IMR-90 (cell line): Measurements from ENCODE around the gene TRPM3. TPM values are rescaled to one million over a fixed set of nuclear protein-coding genes. Genes with fewer than 3 reads are reported as not detected.

Experiments used
- ATAC-seq: fragments of 200-7000 bp; cut with Tn5 transposase; 2 replicates; pipeline ENCODE4 v1.9.1; 2020; ENCODE audit warnings: low read depth, mild to moderate bottlenecking, moderate library complexity
- BruUV-seq: library from RNA; stranded (reverse); fragments of 400-500 nt; replicated peaks from 2 replicates; lab custom pipeline; 2021; lab: Mats Ljungman, UMichigan
- CTCF ChIA-PET: fragments of 300-600 bp; formaldehyde crosslinking; extraction: SDS; loops from one replicate; lab custom pipeline; 2021; ENCODE audit warnings: antibody characterized with exemption; lab: Yijun Ruan, JAX
- POLR2A ChIA-PET: fragments of 300-600 bp; sonication (Branson Sonifier 250); formaldehyde crosslinking; loops from one replicate; lab custom pipeline; 2022; ENCODE audit warnings: antibody characterized with exemption; ENCODE audit not compliant: unreplicated experiment; lab: Charles Lee
- DNase-seq: peaks from one replicate; pipeline ENCODE4 v3.0.0; 2013
- H2AFZ ChIP-seq: replicated peaks from 2 replicates; pipeline ENCODE3; 2013; ENCODE audit warnings: low read length, mild to moderate bottlenecking; ENCODE audit not compliant: poor library complexity
- H2AK5ac ChIP-seq: 2 replicates; pipeline ENCODE4 v1.6.1; 2013; ENCODE audit warnings: low read depth, low read length, inconsistent platforms
- H2AK9ac ChIP-seq: replicated peaks from 2 replicates; pipeline ENCODE3; 2013; ENCODE audit warnings: mild to moderate bottlenecking, low read depth, low read length, moderate library complexity; ENCODE audit not compliant: poor library complexity
- H2BK120ac ChIP-seq: 2 replicates; pipeline ENCODE4 v1.6.1; 2013; ENCODE audit warnings: low read depth, low read length, inconsistent platforms
- H2BK15ac ChIP-seq: 3 replicates; pipeline ENCODE4 v1.6.1; 2013; ENCODE audit warnings: low read depth, low read length, inconsistent platforms
- H2BK20ac ChIP-seq: 2 replicates; pipeline ENCODE4 v1.6.1; 2013; ENCODE audit warnings: low read depth, mild to moderate bottlenecking, inconsistent platforms, low read length, moderate library complexity
- H2BK5ac ChIP-seq: 2 replicates; pipeline ENCODE4 v1.6.1; 2013; ENCODE audit warnings: mild to moderate bottlenecking, low read depth, low read length, inconsistent platforms; ENCODE audit not compliant: poor library complexity, severe bottlenecking
- H3K14ac ChIP-seq: replicated peaks from 2 replicates; pipeline ENCODE4 v1.6.1; 2013; ENCODE audit warnings: low read depth, low read length, inconsistent platforms
- H3K18ac ChIP-seq: 2 replicates; pipeline ENCODE4 v1.6.1; 2013; ENCODE audit warnings: low read depth, low read length, control low read depth
- H3K23ac ChIP-seq: 2 replicates; pipeline ENCODE4 v1.6.1; 2013; ENCODE audit warnings: low read depth, low read length, inconsistent platforms
- H3K27ac ChIP-seq: 2 replicates; pipeline ENCODE4 v1.5.1; 2013; ENCODE audit warnings: mild to moderate bottlenecking, control low read depth, low read length; ENCODE audit not compliant: insufficient read depth
- H3K27me3 ChIP-seq: 2 replicates; pipeline ENCODE4 v1.6.1; 2013; ENCODE audit warnings: low read length; ENCODE audit not compliant: control insufficient read depth, insufficient read depth
- H3K36me3 ChIP-seq: 2 replicates; pipeline ENCODE4 v1.6.1; 2013; ENCODE audit warnings: low read length, mixed read lengths; ENCODE audit not compliant: control insufficient read depth, insufficient read depth
- H3K4ac ChIP-seq: 2 replicates; pipeline ENCODE4 v1.6.1; 2013; ENCODE audit warnings: low read depth, low read length, inconsistent platforms
- H3K4me1 ChIP-seq: 2 replicates; pipeline ENCODE4 v1.6.1; 2013; ENCODE audit warnings: low read length, mixed read lengths; ENCODE audit not compliant: control insufficient read depth, insufficient read depth
- H3K4me2 ChIP-seq: 2 replicates; pipeline ENCODE4 v1.6.1; 2013; ENCODE audit warnings: low read depth, mild to moderate bottlenecking, control low read depth, low read length, moderate library complexity
- H3K4me3 ChIP-seq: 2 replicates; pipeline ENCODE4 v1.5.1; 2013; ENCODE audit warnings: low read depth, mild to moderate bottlenecking, control low read depth, low read length, moderate library complexity; ENCODE audit not compliant: insufficient read depth
- H3K56ac ChIP-seq: 2 replicates; pipeline ENCODE4 v1.6.1; 2013; ENCODE audit warnings: low read length, inconsistent platforms; ENCODE audit not compliant: insufficient read depth; ENCODE audit errors: extremely low read depth
- H3K79me1 ChIP-seq, 2 experiments: 2 replicates each; pipeline ENCODE4 v1.6.1; 2013; ENCODE audit warnings: low read length in 2 of 2, inconsistent platforms in 1 of 2, low read depth in 1 of 2
- H3K9ac ChIP-seq: 2 replicates; pipeline ENCODE4 v1.6.1; 2013; ENCODE audit warnings: low read depth, low read length, control low read depth
- H3K9me1 ChIP-seq: 2 replicates; pipeline ENCODE4 v1.6.1; 2013; ENCODE audit warnings: low read length, inconsistent platforms; ENCODE audit not compliant: insufficient read depth
- H3K9me3 ChIP-seq: 2 replicates; pipeline ENCODE4 v1.6.1; 2013; ENCODE audit warnings: low read length; ENCODE audit not compliant: control insufficient read depth, insufficient read depth
- H4K20me1 ChIP-seq: 2 replicates; pipeline ENCODE4 v1.6.1; 2013; ENCODE audit warnings: low read length, inconsistent platforms; ENCODE audit not compliant: insufficient read depth
- H4K5ac ChIP-seq: 2 replicates; pipeline ENCODE4 v1.6.1; 2013; ENCODE audit warnings: mild to moderate bottlenecking, low read depth, low read length, control low read depth
- H4K8ac ChIP-seq, 2 experiments: 2 replicates each; pipeline ENCODE4 v1.6.1; 2013; ENCODE audit warnings: low read depth in 2 of 2, low read length in 2 of 2, control low read depth in 1 of 2, inconsistent platforms in 1 of 2
- H4K91ac ChIP-seq: 2 replicates; pipeline ENCODE4 v1.6.1; 2013; ENCODE audit warnings: low read depth, low read length, inconsistent platforms; ENCODE audit not compliant: insufficient read depth
- CHD1 ChIP-seq: IDR thresholded peaks from 2 replicates; pipeline ENCODE4 v1.6.1; 2012; ENCODE audit warnings: low read depth, low read length, improper control_type of control experiment
- POLR2A ChIP-seq: IDR thresholded peaks from 2 replicates; pipeline ENCODE4 v1.6.1; 2012; ENCODE audit warnings: mild to moderate bottlenecking, low read depth, low read length
- RCOR1 ChIP-seq: IDR thresholded peaks from 2 replicates; pipeline ENCODE4 v1.6.1; 2012; ENCODE audit warnings: mild to moderate bottlenecking, low read length, improper control_type of control experiment; ENCODE audit not compliant: insufficient replicate concordance
- RFX5 ChIP-seq: IDR thresholded peaks from 2 replicates; pipeline ENCODE4 v1.8.0; 2012; ENCODE audit warnings: low read depth, mild to moderate bottlenecking, low read length, moderate library complexity
- WGBS, 2 experiments: methylation state at CpG; one replicate each; pipeline versions ENCODE4 v1.1.5 to v1.1.7; 2013; ENCODE audit warnings: missing lambda C conversion rate in 2 of 2; ENCODE audit not compliant: insufficient read length in 1 of 2; ENCODE audit errors: extremely low coverage in 2 of 2; 5-methylcytosine and 5-hydroxymethylcytosine counted together
- dilution Hi-C: fragments of 300-500 bp; cut with HindIII; formaldehyde crosslinking; loops from one replicate; pipeline ENCODE4 v1.14.3; 2018; ENCODE audit warnings: low sequenced_read_pairs; ENCODE audit not compliant: unreplicated experiment
- in situ Hi-C: fragments of 300-500 bp; cut with MboI; formaldehyde crosslinking; loops from 3 replicates; pipeline ENCODE4 v1.14.3; 2019; ENCODE audit warnings: low sequenced_read_pairs, inconsistent platforms, mixed read lengths
- intact Hi-C: fragments of 100-400 bp; cut with micrococcal nuclease; formaldehyde crosslinking; loops from 2 replicates; pipeline ENCODE4 v1.10.0; 2022
- polyA plus RNA-seq, 3 experiments: library from polyadenylated mRNA; depleted of rRNA; stranded (reverse); fragments of >200 nt; gene quantifications; 2 replicates each; pipeline ENCODE4 v1.2.3, GENCODE V29; 2012; ENCODE audit warnings: low replicate concordance in 1 of 3
- total RNA-seq: library from RNA; depleted of rRNA; stranded (reverse); fragments of >200 nt; gene quantifications from 2 replicates; pipeline ENCODE4 v1.2.3, GENCODE V29; 2012

TRPM3 gene
- total and polyA plus RNA-seq, 2 of the 4 experiments (the other 2 are of a cell fraction), result not detected

DNA sequence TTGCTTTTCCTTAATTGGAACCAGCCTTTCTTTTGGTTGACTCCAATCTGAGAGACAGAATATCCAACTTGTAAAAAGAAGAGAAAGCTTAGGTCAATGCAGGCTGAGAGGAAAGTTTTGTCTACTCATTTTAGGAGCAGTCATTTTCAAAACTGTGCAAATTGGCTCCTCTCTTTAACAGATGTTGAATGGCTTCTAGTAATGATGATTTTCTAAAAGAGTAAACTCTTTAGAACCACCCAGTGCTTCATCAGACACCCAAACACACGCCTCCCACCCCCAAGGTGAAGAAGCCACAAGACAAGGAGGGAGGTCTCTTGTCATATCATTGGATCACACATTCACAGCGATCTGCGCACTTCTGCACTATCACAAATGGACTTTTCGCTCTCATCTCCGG lies 590.7 kb downstream of the TRPM3 start:
- no peak overlapping the region; the same call in 2 of the 3 replicates for H2BK15ac ChIP-seq
- ChIA-PET CTCF (no interaction called here), POLR2A (no interaction called here)
- no CpG with 5 or more reads among the region's 5 CpGs for WGBS, 2 experiments
- no peaks in the 10 kb centered on the region for H3K27me3 ChIP-seq
- H3K79me1 ChIP-seq, result no peaks in the 10 kb centered on the region
- intact Hi-C loops (no loop called here), in situ Hi-C loops (no loop called here), dilution Hi-C loops (no loop called here)
- no peak for TF ChIP-seq CHD1
- TF ChIP-seq RCOR1, result no peak
- no peak for TF ChIP-seq RFX5
- no peak for TF ChIP-seq POLR2A
- H3K4me1 ChIP-seq, result peaks cover 5% of the 10 kb centered on the region
- H3K23ac ChIP-seq, result no peak overlapping the region
- no peak overlapping the region for H2AFZ ChIP-seq
- no peak overlapping the region; the same call in 1 of the 2 replicates for H4K5ac ChIP-seq
- peak overlapping the region; percentile 62; the same call in 1 of the 2 replicates for H2AK5ac ChIP-seq
- H3K36me3 ChIP-seq, result no peaks in the 10 kb centered on the region
- H3K9me3 ChIP-seq, result no peaks in the 10 kb centered on the region
- H3K27ac ChIP-seq, result peak overlapping the region; percentile 53; the same call in 1 of the 2 replicates
- H3K56ac ChIP-seq, result no peak overlapping the region
- H2BK20ac ChIP-seq, result no peak overlapping the region
- no peak overlapping the region for H3K4me2 ChIP-seq
- H2AK9ac ChIP-seq, result no peak overlapping the region
- no TSS peak for BruUV-seq
- ATAC-seq (no peak), DNase-seq (no peak)
- H3K14ac ChIP-seq, result no peak overlapping the region; the same call in 1 of the 2 replicates
- peak overlapping the region; percentile 68; the same call in 1 of the 2 replicates for H2BK120ac ChIP-seq
- no peaks in the 10 kb centered on the region for H4K20me1 ChIP-seq
- H3K18ac ChIP-seq, result peak overlapping the region; percentile 45
- no peak overlapping the region for H4K91ac ChIP-seq
- H3K4me3 ChIP-seq, result no peak overlapping the region
- H3K9me1 ChIP-seq, result peaks cover 6% of the 10 kb centered on the region; the same call in 1 of the 2 replicates
- H4K8ac ChIP-seq, result peak overlapping the region in 1 of 2 experiments; percentile 57; a peak in 1 of 4 replicates
- 0 out of 2 replicates have a peak overlapping the region, but pooled peaks have one; percentile 57 for H3K4ac ChIP-seq
- no peak overlapping the region for H2BK5ac ChIP-seq
- H3K9ac ChIP-seq, result no peak overlapping the region
